RWPE1 (cell line): ENCODE results near the gene TSPAN4.

ENCODE experiments used
- CTCF ChIA-PET: fragments of 350-600 bp; sonication (Branson Sonifier 250); formaldehyde crosslinking; extraction: SDS; loops from one replicate; lab custom pipeline; 2021; lab: Yijun Ruan, JAX
- POLR2A ChIA-PET: fragments of 400-600 bp; formaldehyde crosslinking; extraction: SDS; loops from one replicate; lab custom pipeline; 2020; ENCODE audit warnings: antibody characterized with exemption; ENCODE audit not compliant: low non-redundant PET; lab: Yijun Ruan, JAX
- DNase-seq: peaks from one replicate; pipeline ENCODE4 v3.0.0; 2012; ENCODE audit warnings: low spot score
- H3K27ac ChIP-seq: fragments of 450-650 bp; 2 replicates; pipeline ENCODE4 v1.5.1; 2017
- TF ChIP-seq, protein P1 (sequence below): fragments of 450-650 bp; conservative IDR thresholded peaks from 2 replicates; pipeline ENCODE4 v1.5.1; 2017; ENCODE audit warnings: low read depth, mild to moderate bottlenecking

TSPAN4 gene

DNA sequence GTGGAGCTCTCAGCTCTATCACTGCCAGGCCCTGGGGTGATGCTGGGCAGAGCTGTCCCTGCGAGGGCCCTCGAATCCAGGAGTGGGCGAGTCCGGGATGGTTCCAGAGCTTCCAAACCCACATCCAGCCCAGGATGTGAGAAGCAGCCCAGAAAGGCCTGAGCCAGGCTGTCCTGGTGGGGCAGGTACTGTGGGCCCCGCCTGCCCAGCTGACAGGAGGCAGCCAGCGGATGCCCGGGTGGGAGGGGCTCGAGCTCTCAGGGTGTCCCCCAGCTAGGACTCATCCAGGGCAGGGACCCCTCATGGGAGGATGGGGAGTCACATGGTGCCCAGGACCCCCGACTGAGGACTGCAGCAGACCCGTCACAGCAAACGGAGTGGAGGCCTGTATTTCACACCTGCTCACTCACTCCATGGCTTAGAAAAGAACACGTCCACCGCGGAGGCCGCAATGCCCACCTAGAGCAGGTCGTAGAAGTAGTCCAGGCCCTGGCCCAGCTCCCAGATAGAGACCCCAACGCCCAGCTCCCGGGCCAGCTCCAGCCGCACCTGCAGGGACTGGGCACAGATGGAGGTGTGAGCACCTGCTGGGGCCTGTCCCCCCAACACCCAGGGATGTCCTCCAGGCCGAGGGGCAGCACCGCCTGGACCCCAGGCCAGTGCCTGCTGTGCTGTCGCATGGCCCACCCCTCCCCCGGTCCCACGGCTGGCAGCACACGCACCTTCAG lies 26.9 kb downstream of the TSPAN4 start:
- CTCF ChIA-PET, result interaction anchor here (0.9 kb wide), 2 partner anchors 21 to 26 kb away, joined by 3 to 5 read pairs; no protein-coding TSS in a partner anchor
- TF ChIP-seq, protein P1, sequence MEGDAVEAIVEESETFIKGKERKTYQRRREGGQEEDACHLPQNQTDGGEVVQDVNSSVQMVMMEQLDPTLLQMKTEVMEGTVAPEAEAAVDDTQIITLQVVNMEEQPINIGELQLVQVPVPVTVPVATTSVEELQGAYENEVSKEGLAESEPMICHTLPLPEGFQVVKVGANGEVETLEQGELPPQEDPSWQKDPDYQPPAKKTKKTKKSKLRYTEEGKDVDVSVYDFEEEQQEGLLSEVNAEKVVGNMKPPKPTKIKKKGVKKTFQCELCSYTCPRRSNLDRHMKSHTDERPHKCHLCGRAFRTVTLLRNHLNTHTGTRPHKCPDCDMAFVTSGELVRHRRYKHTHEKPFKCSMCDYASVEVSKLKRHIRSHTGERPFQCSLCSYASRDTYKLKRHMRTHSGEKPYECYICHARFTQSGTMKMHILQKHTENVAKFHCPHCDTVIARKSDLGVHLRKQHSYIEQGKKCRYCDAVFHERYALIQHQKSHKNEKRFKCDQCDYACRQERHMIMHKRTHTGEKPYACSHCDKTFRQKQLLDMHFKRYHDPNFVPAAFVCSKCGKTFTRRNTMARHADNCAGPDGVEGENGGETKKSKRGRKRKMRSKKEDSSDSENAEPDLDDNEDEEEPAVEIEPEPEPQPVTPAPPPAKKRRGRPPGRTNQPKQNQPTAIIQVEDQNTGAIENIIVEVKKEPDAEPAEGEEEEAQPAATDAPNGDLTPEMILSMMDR, result no peak
- peak overlapping the region; percentile 74 for H3K27ac ChIP-seq
- POLR2A ChIA-PET, result interaction anchor here (1.0 kb wide), 1 partner anchor 26 kb away, joined by 3 read pairs; no protein-coding TSS in a partner anchor
- DNase-seq, result no peak

DNA sequence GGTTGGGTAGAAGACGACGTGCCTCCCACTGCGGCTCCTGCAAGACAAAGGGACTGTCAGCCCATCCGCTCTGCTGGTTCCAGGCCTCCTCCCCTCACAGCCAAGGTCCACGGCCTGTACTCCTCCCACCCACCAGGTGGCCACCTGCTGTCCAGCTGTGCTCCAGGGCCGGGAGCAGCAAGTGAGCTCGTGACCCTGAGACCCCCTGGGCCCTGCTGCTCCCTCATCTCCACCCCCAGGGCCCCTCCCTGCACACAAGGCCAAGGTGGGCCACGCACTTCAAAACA lies 27.4 kb downstream of the TSPAN4 start:
- CTCF ChIA-PET, result interaction anchor here (0.9 kb wide), 1 partner anchor 22 kb away, joined by 5 read pairs; no protein-coding TSS in a partner anchor
- no peak for DNase-seq
- peak overlapping the region; percentile 74; the same call in 1 of the 2 replicates for H3K27ac ChIP-seq
- TF ChIP-seq, protein P1, result no peak
- POLR2A ChIA-PET, result no interaction called here

DNA sequence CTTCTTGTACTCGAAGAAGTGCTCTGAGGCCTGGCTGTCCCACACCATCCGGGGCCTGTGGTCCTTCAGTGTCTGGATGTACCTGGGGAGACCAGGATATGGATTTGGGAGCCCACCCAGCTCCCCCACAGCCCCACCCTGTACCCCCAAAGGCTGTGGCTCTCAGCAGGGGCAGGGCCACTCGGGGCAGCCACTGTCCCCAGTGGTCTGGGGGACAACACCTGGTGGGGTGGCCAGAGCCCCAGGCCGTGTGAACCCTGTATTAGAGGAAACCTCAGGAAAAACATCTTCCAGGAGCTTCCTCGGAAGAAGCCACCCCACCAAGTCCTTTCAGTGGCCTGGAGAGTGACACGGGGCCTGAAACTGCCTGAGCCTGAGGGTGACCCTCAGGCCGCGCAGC lies 27.8 kb downstream of the TSPAN4 start:
- TF ChIP-seq, protein P1, result no peak
- ChIA-PET CTCF (interaction anchor here (0.5 kb wide), 1 partner anchor 175 kb away, joined by 3 read pairs; no protein-coding TSS in a partner anchor), POLR2A (no interaction called here)
- no peak for DNase-seq
- H3K27ac ChIP-seq, result peak overlapping the region; percentile 74; the same call in 1 of the 2 replicates

DNA sequence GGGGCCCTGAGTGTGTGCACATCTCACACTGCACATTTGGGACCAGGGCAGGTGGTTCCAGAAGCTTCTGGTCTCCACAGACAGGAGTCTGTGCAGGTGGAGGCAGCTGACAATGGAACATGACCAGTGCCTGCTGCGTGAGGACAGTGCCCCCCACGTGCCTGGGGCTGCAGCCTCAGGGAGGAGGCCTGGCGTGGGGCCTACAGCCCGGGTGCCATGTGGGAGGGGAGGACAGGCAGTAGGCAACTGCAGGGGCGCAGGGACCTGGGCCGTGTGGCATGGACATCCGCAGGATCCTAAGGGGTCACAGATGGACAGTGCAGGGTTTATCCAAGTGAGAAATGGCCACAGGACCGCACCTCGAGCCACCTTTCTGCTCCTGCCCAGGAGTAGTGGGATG lies 28.8 kb downstream of the TSPAN4 start:
- TF ChIP-seq, protein P1, result no peak
- peak overlapping the region; percentile 7; the same call in 1 of the 2 replicates for H3K27ac ChIP-seq
- ChIA-PET POLR2A (no interaction called here), CTCF (interaction anchor here (0.6 kb wide), 1 partner anchor 16 kb away, joined by 3 read pairs; no protein-coding TSS in a partner anchor)
- no peak for DNase-seq

DNA sequence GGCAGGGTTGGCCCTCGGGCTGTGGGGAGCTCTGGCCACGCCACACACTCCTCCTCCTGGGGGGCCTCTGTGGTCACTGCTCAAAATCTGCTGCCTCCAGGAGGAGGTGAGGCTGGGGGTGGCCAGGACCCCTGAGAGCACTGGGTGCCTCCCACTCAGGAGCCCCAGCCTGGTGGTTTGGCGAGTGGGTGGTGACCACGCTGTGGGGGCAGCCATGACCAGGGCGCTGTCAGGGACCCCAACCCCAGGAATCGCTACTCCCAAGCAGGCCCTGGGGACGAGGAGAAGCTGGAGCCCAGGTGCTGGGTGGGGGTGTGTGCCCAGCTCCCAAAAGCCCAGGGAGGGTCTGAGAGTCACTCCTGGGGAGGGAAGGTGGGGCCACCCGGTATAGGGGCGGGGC lies 30.1 kb downstream of the TSPAN4 start:
- TF ChIP-seq, protein P1, result no peak
- DNase-seq, result no peak
- POLR2A ChIA-PET, result no interaction called here
- H3K27ac ChIP-seq, result peak overlapping the region; percentile 7
- CTCF ChIA-PET, result interaction anchor here (0.8 kb wide), 1 partner anchor 178 kb away, joined by 3 read pairs; no protein-coding TSS in a partner anchor

DNA sequence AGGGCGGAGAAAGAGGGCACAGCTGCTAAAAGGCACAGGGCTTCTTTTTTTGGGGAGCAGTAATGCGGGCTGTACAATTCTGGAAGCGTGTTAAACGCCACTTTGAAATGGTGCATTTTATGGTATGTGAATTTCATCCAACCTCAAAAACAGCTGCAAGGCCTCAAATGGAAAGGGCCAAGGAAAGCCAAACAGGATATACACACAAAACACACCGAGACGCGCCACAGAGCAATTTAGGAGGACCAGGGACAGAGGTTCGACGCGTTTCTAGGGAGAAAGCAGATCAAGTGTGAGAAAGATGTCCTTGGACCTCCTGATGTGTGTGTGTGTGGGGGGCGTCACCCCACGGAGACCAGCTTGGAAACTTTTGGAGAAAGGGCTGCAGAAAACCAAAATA lies 31.1 kb downstream of the TSPAN4 start:
- CTCF ChIA-PET, result no interaction called here
- DNase-seq, result no peak
- POLR2A ChIA-PET, result no interaction called here
- H3K27ac ChIP-seq, result no peak overlapping the region; the same call in 1 of the 2 replicates
- TF ChIP-seq, protein P1, result no peak
